Loucy (cell line): Measurements from ENCODE around the gene FAT2.

Experiments used
- H2AFZ ChIP-seq: fragments of 200-600 bp; sonication (generic); 2 replicates; pipeline ENCODE4 v1.6.0; 2016; ENCODE audit warnings: antibody characterized with exemption, mild to moderate bottlenecking, low read length, moderate library complexity
- H3F3A ChIP-seq: fragments of 200-600 bp; 2 replicates; pipeline ENCODE4 v1.6.0; 2016; ENCODE audit warnings: antibody characterized with exemption, low read depth, mild to moderate bottlenecking
- H3K27me3 ChIP-seq: fragments of 200-600 bp; sonication (generic); 2 replicates; pipeline ENCODE4 v1.6.1; 2014; ENCODE audit warnings: low read length, mild to moderate bottlenecking; ENCODE audit not compliant: insufficient read depth, poor library complexity, severe bottlenecking
- H3K36me3 ChIP-seq: fragments of 200-600 bp; sonication (generic); 2 replicates; pipeline ENCODE4 v1.6.1; 2016; ENCODE audit warnings: low read length; ENCODE audit not compliant: insufficient read depth
- H3K4me1 ChIP-seq: fragments of 200-600 bp; sonication (generic); 2 replicates; pipeline ENCODE4 v1.5.1; 2014; ENCODE audit warnings: low read length, mild to moderate bottlenecking; ENCODE audit not compliant: insufficient read depth, poor library complexity, severe bottlenecking
- H3K4me2 ChIP-seq: fragments of 200-600 bp; sonication (generic); 2 replicates; pipeline ENCODE4 v1.6.0; 2014; ENCODE audit warnings: antibody characterized with exemption, low read length, low read depth, mild to moderate bottlenecking; ENCODE audit not compliant: poor library complexity, severe bottlenecking
- H3K4me3 ChIP-seq: fragments of 200-600 bp; sonication (generic); 2 replicates; pipeline ENCODE4 v1.5.1; 2014; ENCODE audit warnings: low read length, mild to moderate bottlenecking, mixed read lengths; ENCODE audit not compliant: poor library complexity, severe bottlenecking
- H3K79me2 ChIP-seq: fragments of 200-600 bp; sonication (generic); 2 replicates; pipeline ENCODE4 v1.6.1; 2014; ENCODE audit warnings: low read length; ENCODE audit not compliant: insufficient read depth
- H3K9ac ChIP-seq: fragments of 200-600 bp; sonication (generic); 2 replicates; pipeline ENCODE4 v1.6.0; 2014; ENCODE audit warnings: mild to moderate bottlenecking, low read depth, low read length, moderate library complexity; ENCODE audit not compliant: poor library complexity, severe bottlenecking
- H3K9me2 ChIP-seq: fragments of 200-600 bp; sonication (generic); replicated peaks from 2 replicates; pipeline ENCODE4 v1.6.1; 2016; ENCODE audit warnings: low read depth, low read length, mixed read lengths
- H3K9me3 ChIP-seq: fragments of 200-600 bp; sonication (generic); 2 replicates; pipeline ENCODE4 v1.6.1; 2014; ENCODE audit warnings: mild to moderate bottlenecking, antibody characterized with exemption, low read length, low read depth; ENCODE audit not compliant: insufficient read depth
- H4K20me1 ChIP-seq: fragments of 200-600 bp; sonication (generic); 2 replicates; pipeline ENCODE4 v1.6.0; 2014; ENCODE audit warnings: antibody characterized with exemption, low read length, mild to moderate bottlenecking; ENCODE audit not compliant: insufficient read depth, poor library complexity, severe bottlenecking
- CTCF ChIP-seq: fragments of 200-600 bp; sonication (generic); conservative IDR thresholded peaks from 2 replicates; pipeline ENCODE4 v1.5.1; 2014; ENCODE audit warnings: mild to moderate bottlenecking, antibody characterized with exemption, low read length
- EZH2phosphoT487 ChIP-seq: fragments of 200-600 bp; IDR thresholded peaks from 2 replicates; pipeline ENCODE4 v1.6.1; 2018; ENCODE audit warnings: antibody characterized with exemption, mild to moderate bottlenecking, moderate library complexity, borderline replicate concordance

Gene FAT2

GRCh38 chr5:151571270-151572173, 19.6 kb downstream of the FAT2 start:
- TF ChIP-seq CTCF (no peak), EZH2phosphoT487 (no peak)
- no peaks in the 10 kb centered on the region for H3K36me3 ChIP-seq
- H4K20me1 ChIP-seq, result no peaks in the 10 kb centered on the region
- no peaks in the 10 kb centered on the region for H3K27me3 ChIP-seq
- no peak overlapping the region for H2AFZ ChIP-seq
- no peaks in the 10 kb centered on the region for H3F3A ChIP-seq
- H3K4me1 ChIP-seq, result no peaks in the 10 kb centered on the region
- H3K4me2 ChIP-seq, result no peak overlapping the region
- H3K9ac ChIP-seq, result no peak overlapping the region
- H3K4me3 ChIP-seq, result no peak overlapping the region
- no peaks in the 10 kb centered on the region for H3K9me2 ChIP-seq
- no peaks in the 10 kb centered on the region for H3K9me3 ChIP-seq
- no peaks in the 10 kb centered on the region for H3K79me2 ChIP-seq

GRCh38 chr5:151570512-151571269, 20.4 kb downstream of the FAT2 start:
- Histone ChIP-seq H2AFZ (no peak overlapping the region), H3K4me3 (no peak overlapping the region), H3K36me3 (no peaks in the 10 kb centered on the region), H3K9me3 (no peaks in the 10 kb centered on the region), H4K20me1 (no peaks in the 10 kb centered on the region), H3K9ac (no peak overlapping the region), H3F3A (no peaks in the 10 kb centered on the region), H3K4me1 (no peaks in the 10 kb centered on the region), H3K4me2 (no peak overlapping the region), H3K79me2 (no peaks in the 10 kb centered on the region), H3K9me2 (no peaks in the 10 kb centered on the region), H3K27me3 (no peaks in the 10 kb centered on the region)
- TF ChIP-seq EZH2phosphoT487, result no peak
- no peak for TF ChIP-seq CTCF

- Histone ChIP-seq H3K4me2 (no peak overlapping the region), H3K4me1 (no peaks in the 10 kb centered on the region), H3K4me3 (no peak overlapping the region), H3K9ac (no peak overlapping the region), H3K9me2 (no peaks in the 10 kb centered on the region), H3K27me3 (no peaks in the 10 kb centered on the region), H3K36me3 (no peaks in the 10 kb centered on the region), H4K20me1 (no peaks in the 10 kb centered on the region), H2AFZ (no peak overlapping the region), H3K79me2 (no peaks in the 10 kb centered on the region), H3F3A (no peaks in the 10 kb centered on the region), H3K9me3 (no peaks in the 10 kb centered on the region)
- TF ChIP-seq CTCF (no peak), EZH2phosphoT487 (no peak)
Observed at GRCh38 chr5:151570058-151570457, 21.1 kb downstream of the FAT2 start.
